HepG2 (cell line): ENCODE measurements around the gene MNT. TPM values are rescaled to one million over a fixed set of nuclear protein-coding genes. Genes with fewer than 3 reads are reported as not detected.

Source experiments
- BRD4 ChIP-seq: sonication (generic); formaldehyde crosslinking; IDR thresholded peaks from 2 replicates; pipeline ENCODE4 v1.4.0; 2020; ENCODE audit warnings: missing genetic modification reagents
- CHD2 ChIP-seq: IDR thresholded peaks from 2 replicates; pipeline ENCODE4 v1.6.1; 2011; ENCODE audit warnings: low read depth, low read length, improper control_type of control experiment
- EP300 ChIP-seq, 3 experiments: sonication (generic) in 1 of 3; formaldehyde crosslinking in 1 of 3; IDR thresholded peaks; 2 replicates each; pipeline versions ENCODE4 v1.5.1 to v1.6.1; 2011 to 2020; ENCODE audit warnings: low read depth in 2 of 3, low read length in 2 of 3, borderline replicate concordance in 1 of 3, improper control_type of control experiment in 1 of 3, mild to moderate bottlenecking in 1 of 3, missing genetic modification reagents in 1 of 3, moderate library complexity in 1 of 3
- ETV5 ChIP-seq: IDR thresholded peaks from 2 replicates; pipeline ENCODE4 v1.6.1; 2018; ENCODE audit warnings: missing biosample characterization, missing genetic modification reagents, inconsistent platforms, borderline replicate concordance
- FOXJ3 ChIP-seq: sonication (generic); formaldehyde crosslinking; IDR thresholded peaks from 2 replicates; pipeline ENCODE4 v1.4.0; 2020; ENCODE audit warnings: missing genetic modification reagents, mild to moderate bottlenecking, borderline replicate concordance
- HMG20A ChIP-seq: IDR thresholded peaks from 2 replicates; pipeline ENCODE4 v1.6.1; 2016; ENCODE audit warnings: borderline replicate concordance
- PAWR ChIP-seq: sonication (generic); formaldehyde crosslinking; IDR thresholded peaks from 2 replicates; pipeline ENCODE4 v1.4.0; 2020; ENCODE audit warnings: missing genetic modification reagents, mild to moderate bottlenecking, borderline replicate concordance
- PHF20 ChIP-seq: sonication (generic); formaldehyde crosslinking; IDR thresholded peaks from 2 replicates; pipeline ENCODE4 v1.5.0; 2020; ENCODE audit warnings: mild to moderate bottlenecking, missing genetic modification reagents
- POLR2AphosphoS5 ChIP-seq: IDR thresholded peaks from 2 replicates; pipeline ENCODE4 v1.6.1; 2012; ENCODE audit warnings: low read depth, low read length
- SNAPC2 ChIP-seq: sonication (generic); formaldehyde crosslinking; IDR thresholded peaks from 2 replicates; pipeline ENCODE4 v1.8.1; 2022; ENCODE audit warnings: mild to moderate bottlenecking, missing genetic modification reagents
- SRF ChIP-seq: IDR thresholded peaks from 2 replicates; pipeline ENCODE4 v1.6.1; 2011; ENCODE audit warnings: mild to moderate bottlenecking, low read depth, low read length, moderate library complexity
- TAF1 ChIP-seq: sonication (generic); formaldehyde crosslinking; IDR thresholded peaks from 2 replicates; pipeline ENCODE4 v1.4.0; 2020; ENCODE audit warnings: missing genetic modification reagents
- TCF7 ChIP-seq: sonication (generic); IDR thresholded peaks from 2 replicates; pipeline ENCODE4 v1.6.1; 2016; ENCODE audit warnings: antibody characterized with exemption, low read depth
- THYN1 ChIP-seq: sonication (generic); formaldehyde crosslinking; IDR thresholded peaks from 2 replicates; pipeline ENCODE4 v1.8.1; 2023; ENCODE audit warnings: low read depth, mild to moderate bottlenecking, moderate library complexity, missing genetic modification reagents, borderline replicate concordance
- U2AF2 ChIP-seq: fragments of 200-400 bp; formaldehyde crosslinking; IDR thresholded peaks from 2 replicates; pipeline ENCODE4 v1.6.1; 2017; ENCODE audit warnings: low read depth, mild to moderate bottlenecking, low read length
- ZFP37 ChIP-seq: sonication (generic); formaldehyde crosslinking; IDR thresholded peaks from 2 replicates; pipeline ENCODE4 v1.4.0; 2020; ENCODE audit warnings: missing genetic modification reagents, borderline replicate concordance
- ZNF124 ChIP-seq: sonication (generic); formaldehyde crosslinking; IDR thresholded peaks from 2 replicates; pipeline ENCODE4 v1.4.0; 2020; ENCODE audit warnings: missing genetic modification reagents
- ZNF224 ChIP-seq: sonication (generic); formaldehyde crosslinking; IDR thresholded peaks from 2 replicates; pipeline ENCODE4 v1.5.0; 2020; ENCODE audit warnings: mild to moderate bottlenecking, missing genetic modification reagents
- ZNF3 ChIP-seq: IDR thresholded peaks from 2 replicates; pipeline ENCODE4 v1.7.0; 2017; ENCODE audit warnings: inconsistent platforms
- ZNF350 ChIP-seq: sonication (generic); formaldehyde crosslinking; IDR thresholded peaks from 2 replicates; pipeline ENCODE4 v1.4.0; 2020; ENCODE audit warnings: mild to moderate bottlenecking, low read depth, missing genetic modification reagents, borderline replicate concordance
- ZNF382 ChIP-seq: sonication (generic); formaldehyde crosslinking; IDR thresholded peaks from 2 replicates; pipeline ENCODE4 v1.5.0; 2020; ENCODE audit warnings: missing genetic modification reagents, mild to moderate bottlenecking, borderline replicate concordance
- ZNF607 ChIP-seq: sonication (generic); formaldehyde crosslinking; IDR thresholded peaks from 2 replicates; pipeline ENCODE4 v1.5.1; 2020; ENCODE audit warnings: missing genetic modification reagents, mild to moderate bottlenecking, borderline replicate concordance
- ZNF776 ChIP-seq: sonication (generic); formaldehyde crosslinking; IDR thresholded peaks from 2 replicates; pipeline ENCODE4 v1.4.0; 2020; ENCODE audit warnings: mild to moderate bottlenecking, missing genetic modification reagents
- ZNF839 ChIP-seq: sonication (generic); formaldehyde crosslinking; IDR thresholded peaks from 2 replicates; pipeline ENCODE4 v1.4.0; 2020; ENCODE audit warnings: missing genetic modification reagents, mild to moderate bottlenecking, borderline replicate concordance
- polyA plus RNA-seq, 8 experiments: library from polyadenylated mRNA; depleted of rRNA in 3 of 8; stranded (reverse) in 7 of 8; unstranded in 1 of 8; fragments of >200 nt; fragmentation: Illumina TruSeq in 4 of 8; extraction: Trizol in 4 of 8; gene quantifications; 2 replicates each; pipeline versions ENCODE4 v1.2.1 to v1.2.3, GENCODE V29; 2011 to 2016; ENCODE audit warnings: low read depth in 4 of 8, missing spikeins in 1 of 8, mixed read lengths in 1 of 8; ENCODE audit not compliant: insufficient read depth in 1 of 8
- total RNA-seq, 5 experiments: library from RNA; depleted of rRNA; stranded (reverse); fragments of >200 nt; fragmentation: Illumina TruSeq; extraction: Trizol; gene quantifications; 2 replicates each; pipeline ENCODE4 v1.2.3, GENCODE V29; 2016; ENCODE audit warnings: low read depth in 1 of 5
- TF ChIP-seq, protein P1 (sequence below): sonication (generic); formaldehyde crosslinking; IDR thresholded peaks from 2 replicates; pipeline ENCODE4 v1.5.1; 2020; ENCODE audit warnings: missing genetic modification reagents, mild to moderate bottlenecking, borderline replicate concordance
- TF ChIP-seq, protein P2 (sequence below): sonication (generic); formaldehyde crosslinking; IDR thresholded peaks from 2 replicates; pipeline ENCODE4 v1.5.0; 2020; ENCODE audit warnings: mild to moderate bottlenecking, missing genetic modification reagents
- TF ChIP-seq, protein P3 (sequence below), 2 experiments: fragments of 450-650 bp in 1 of 2; sonication (generic) in 1 of 2; formaldehyde crosslinking; IDR thresholded peaks; 2 replicates each; pipeline versions ENCODE4 v1.5.0 to v1.8.0; 2020 to 2022; ENCODE audit warnings: mild to moderate bottlenecking in 1 of 2, missing genetic modification reagents in 1 of 2

MNT gene
- total and polyA plus RNA-seq, 2 of the 13 experiments (the other 11 are each of a cell fraction or from before 2014, with no cell fraction given), result 2.1 to 3.5 TPM

DNA sequence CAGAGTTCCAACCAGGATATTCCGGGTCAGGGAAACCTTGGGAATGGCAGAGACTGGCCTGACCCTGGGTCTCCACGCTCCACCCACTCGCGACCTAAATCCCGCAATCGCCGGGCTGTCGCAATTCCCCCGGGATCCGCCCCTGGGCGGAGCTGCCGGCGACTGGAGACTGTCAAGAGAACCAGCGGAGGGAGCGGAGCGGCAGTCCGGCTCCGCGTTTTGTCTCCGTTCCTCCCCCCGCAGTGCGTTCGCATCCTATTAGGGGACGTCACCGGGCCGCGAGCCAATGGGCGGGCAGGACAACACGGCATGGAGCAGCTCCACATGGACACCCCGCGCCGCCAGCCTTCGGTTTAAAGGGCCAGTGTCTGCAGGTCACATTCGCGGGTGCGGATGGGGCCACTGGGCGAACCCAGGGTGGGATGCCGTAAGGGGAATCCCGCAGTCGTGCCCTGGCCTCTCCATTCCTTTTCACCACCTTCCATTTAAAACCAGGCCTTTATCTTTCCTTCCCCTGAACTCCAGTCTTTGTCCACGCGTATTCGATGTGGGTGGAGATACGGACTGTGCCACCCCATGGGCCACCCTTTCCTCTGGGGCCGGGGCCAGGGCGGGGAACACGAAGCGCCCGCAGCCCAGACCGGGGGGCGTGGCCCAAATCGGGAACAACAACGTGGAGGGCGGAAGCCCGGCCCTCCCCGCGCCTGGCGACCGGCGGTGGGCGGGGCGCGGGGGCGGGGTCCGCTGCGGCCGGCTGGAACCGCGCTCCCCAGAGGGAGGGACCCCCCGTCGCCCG is 764 bp upstream of the MNT start (continued):
- TF ChIP-seq, protein P1, sequence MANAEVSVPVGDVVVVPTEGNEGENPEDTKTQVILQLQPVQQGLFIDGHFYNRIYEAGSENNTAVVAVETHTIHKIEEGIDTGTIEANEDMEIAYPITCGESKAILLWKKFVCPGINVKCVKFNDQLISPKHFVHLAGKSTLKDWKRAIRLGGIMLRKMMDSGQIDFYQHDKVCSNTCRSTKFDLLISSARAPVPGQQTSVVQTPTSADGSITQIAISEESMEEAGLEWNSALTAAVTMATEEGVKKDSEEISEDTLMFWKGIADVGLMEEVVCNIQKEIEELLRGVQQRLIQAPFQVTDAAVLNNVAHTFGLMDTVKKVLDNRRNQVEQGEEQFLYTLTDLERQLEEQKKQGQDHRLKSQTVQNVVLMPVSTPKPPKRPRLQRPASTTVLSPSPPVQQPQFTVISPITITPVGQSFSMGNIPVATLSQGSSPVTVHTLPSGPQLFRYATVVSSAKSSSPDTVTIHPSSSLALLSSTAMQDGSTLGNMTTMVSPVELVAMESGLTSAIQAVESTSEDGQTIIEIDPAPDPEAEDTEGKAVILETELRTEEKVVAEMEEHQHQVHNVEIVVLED (CRISPR knock-in tag), result peak; percentile 89
- TF ChIP-seq ZFP37 (no peak), ZNF382 (CRISPR knock-in tag) (no peak), ZNF607 (CRISPR knock-in tag) (no peak), ZNF350 (CRISPR knock-in tag) (peak; percentile 69; the same call in 1 of the 2 replicates), FOXJ3 (CRISPR knock-in tag) (peak; percentile 28; the same call in 1 of the 2 replicates), BRD4 (CRISPR knock-in tag) (0 out of 2 replicates have a peak, but pooled peaks have one; percentile 16), EP300 (IDR thresholded peaks at IDR 0.05; ENCODE audit: low read depth in 2 of 2, low read length in 2 of 2) (no peak), EP300 (CRISPR knock-in tag; IDR thresholded peaks at IDR 0.05; ENCODE audit: borderline replicate concordance) (no peak), SNAPC2 (CRISPR knock-in tag) (no peak), TAF1 (CRISPR knock-in tag) (peak; percentile 9; the same call in 1 of the 2 replicates), CHD2 (no peak; the same call in 1 of the 2 replicates), PAWR (no peak), U2AF2 (no peak), ZNF839 (no peak; the same call in 1 of the 2 replicates), ETV5 (CRISPR knock-in tag) (no peak; the same call in none of the 2 replicates), SRF (no peak), ZNF224 (CRISPR knock-in tag) (0 out of 2 replicates have a peak, but pooled peaks have one; percentile 72), THYN1 (CRISPR knock-in tag) (no peak), TCF7 (no peak), ZNF776 (no peak), ZNF124 (CRISPR knock-in tag) (no peak), PHF20 (CRISPR knock-in tag) (no peak), HMG20A (CRISPR knock-in tag) (no peak), POLR2AphosphoS5 (no peak), ZNF3 (CRISPR knock-in tag) (no peak; the same call in 1 of the 2 replicates)
- TF ChIP-seq, protein P2, sequence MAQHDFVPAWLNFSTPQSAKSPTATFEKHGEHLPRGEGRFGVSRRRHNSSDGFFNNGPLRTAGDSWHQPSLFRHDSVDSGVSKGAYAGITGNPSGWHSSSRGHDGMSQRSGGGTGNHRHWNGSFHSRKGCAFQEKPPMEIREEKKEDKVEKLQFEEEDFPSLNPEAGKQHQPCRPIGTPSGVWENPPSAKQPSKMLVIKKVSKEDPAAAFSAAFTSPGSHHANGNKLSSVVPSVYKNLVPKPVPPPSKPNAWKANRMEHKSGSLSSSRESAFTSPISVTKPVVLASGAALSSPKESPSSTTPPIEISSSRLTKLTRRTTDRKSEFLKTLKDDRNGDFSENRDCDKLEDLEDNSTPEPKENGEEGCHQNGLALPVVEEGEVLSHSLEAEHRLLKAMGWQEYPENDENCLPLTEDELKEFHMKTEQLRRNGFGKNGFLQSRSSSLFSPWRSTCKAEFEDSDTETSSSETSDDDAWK (CRISPR knock-in tag), result no peak
- TF ChIP-seq, protein P3, sequence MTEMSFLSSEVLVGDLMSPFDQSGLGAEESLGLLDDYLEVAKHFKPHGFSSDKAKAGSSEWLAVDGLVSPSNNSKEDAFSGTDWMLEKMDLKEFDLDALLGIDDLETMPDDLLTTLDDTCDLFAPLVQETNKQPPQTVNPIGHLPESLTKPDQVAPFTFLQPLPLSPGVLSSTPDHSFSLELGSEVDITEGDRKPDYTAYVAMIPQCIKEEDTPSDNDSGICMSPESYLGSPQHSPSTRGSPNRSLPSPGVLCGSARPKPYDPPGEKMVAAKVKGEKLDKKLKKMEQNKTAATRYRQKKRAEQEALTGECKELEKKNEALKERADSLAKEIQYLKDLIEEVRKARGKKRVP (CRISPR knock-in tag; IDR thresholded peaks at IDR 0.05), result peak in 1 of 2 experiments; percentile 48; a peak in 1 of 4 replicates
